ENCODE measurements around the gene MICA. TPM values are rescaled to one million over a fixed set of nuclear protein-coding genes. Genes with fewer than 3 reads are reported as not detected.

The MICA gene
- total RNA-seq = 28.6 and 29.3 TPM in 2 replicates

DNA sequence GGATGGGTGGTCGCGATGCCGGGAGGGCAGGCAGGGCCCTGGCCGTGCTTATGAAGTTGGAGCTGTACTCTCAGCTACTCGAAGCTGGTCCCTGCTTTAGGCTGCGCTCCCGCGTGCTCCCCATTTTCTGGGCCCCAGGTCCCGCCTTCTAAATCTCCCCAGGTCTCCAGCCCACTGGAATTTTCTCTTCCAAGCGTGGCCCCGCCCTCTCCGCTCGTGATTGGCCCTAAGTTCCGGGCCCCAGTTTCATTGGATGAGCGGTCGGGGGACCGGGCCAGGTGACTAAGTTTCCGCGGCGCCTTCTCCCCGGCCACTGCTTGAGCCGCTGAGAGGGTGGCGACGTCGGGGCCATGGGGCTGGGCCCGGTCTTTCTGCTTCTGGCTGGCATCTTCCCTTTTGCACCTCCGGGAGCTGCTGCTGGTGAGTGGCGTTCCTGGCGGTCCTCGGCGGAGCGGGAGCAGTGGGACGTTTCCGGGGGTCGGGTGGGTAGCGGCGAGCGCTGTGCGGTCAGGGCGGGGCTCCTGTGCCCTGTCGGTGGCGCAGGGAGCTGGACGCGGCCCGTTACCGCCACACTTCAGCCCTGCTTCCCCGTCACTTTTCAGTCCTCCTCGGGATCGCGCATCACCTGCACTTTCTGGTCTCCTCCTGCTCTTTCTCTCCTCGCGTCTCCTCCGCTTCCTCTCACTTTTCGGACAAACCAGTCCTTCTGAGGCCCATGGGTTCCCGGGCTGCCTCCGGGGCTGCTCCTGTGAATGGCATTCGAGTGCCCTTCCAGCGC lies at the start of gene MICA:
Gene MICA (plus strand): TSS at position 313 of the 778 bp plus-strand sequence. CDS start 38 bp downstream, at position 351.

DNA sequence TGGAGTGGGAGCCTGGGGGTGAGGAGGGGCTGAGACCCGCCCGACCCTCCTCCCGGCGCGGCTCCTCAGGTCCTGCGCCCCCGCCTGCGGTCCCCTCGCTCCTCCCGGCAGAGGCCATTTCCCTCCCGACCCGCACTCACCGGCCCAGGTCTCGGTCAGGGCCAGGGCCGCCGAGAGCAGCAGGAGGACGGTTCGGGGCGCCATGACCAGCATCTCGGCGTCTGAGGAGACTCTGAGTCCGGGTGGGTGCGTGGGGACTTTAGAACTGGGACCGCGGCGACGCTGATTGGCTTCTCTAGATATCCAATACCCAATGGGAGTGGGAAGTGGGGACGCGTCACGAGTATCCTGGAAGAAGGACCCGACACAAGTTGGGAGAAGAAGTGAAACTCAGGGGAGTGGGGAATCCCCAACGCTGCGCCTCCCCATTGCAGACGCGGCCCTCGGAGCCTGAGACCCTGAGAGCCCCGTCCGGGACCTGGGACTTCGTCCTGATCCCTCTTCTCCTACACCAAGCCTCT lies 46.4 kb upstream of the MICA start, which contains the start of gene HLA-B:
Gene HLA-B (minus strand): TSS at position 234 of the 521 bp plus-strand sequence. CDS start 21 bp downstream, at position 213.

Other genes with a start within 250 kb of the MICA start
- gene CCHCR1, start 245.8 kb upstream of the MICA start, total RNA-seq = 18.4 and 25.5 TPM in 2 replicates
- 17.0 and 20.8 TPM in 2 replicates for gene TCF19, start 245.0 kb upstream of the MICA start, total RNA-seq
- 0.60 and 3.5 TPM in 2 replicates for gene POU5F1, start 232.9 kb upstream of the MICA start, total RNA-seq
- gene HLA-C, start 131.5 kb upstream of the MICA start, total RNA-seq = 250 and 259 TPM in 2 replicates
- gene HLA-B, start 46.4 kb upstream of the MICA start, total RNA-seq = 8.4 and 10.9 TPM in 2 replicates
- 5.2 and 9.3 TPM in 2 replicates for gene MICB, start 94.5 kb downstream of the MICA start, total RNA-seq
- not detected in 2 replicates for gene MCCD1, start 125.4 kb downstream of the MICA start, total RNA-seq
- 291 and 399 TPM in 2 replicates for gene DDX39B, start 138.4 kb downstream of the MICA start, total RNA-seq
- gene ATP6V1G2, start 143.0 kb downstream of the MICA start, total RNA-seq = 0.19 and 0.28 TPM in 2 replicates
- 16.3 and 17.6 TPM in 2 replicates for gene NFKBIL1, start 144.0 kb downstream of the MICA start, total RNA-seq
- gene LTA, start 168.7 kb downstream of the MICA start, total RNA-seq = not detected in 2 replicates
- 0.23 and 0.28 TPM in 2 replicates for gene TNF, start 172.0 kb downstream of the MICA start, total RNA-seq
- gene LTB, start 178.8 kb downstream of the MICA start, total RNA-seq = 0.85 and 1.5 TPM in 2 replicates
- not detected in 2 replicates for gene LST1, start 182.7 kb downstream of the MICA start, total RNA-seq
- not detected in 2 replicates for gene NCR3, start 189.4 kb downstream of the MICA start, total RNA-seq
- not detected in 2 replicates for gene AIF1, start 211.6 kb downstream of the MICA start, total RNA-seq
- gene PRRC2A, start 217.1 kb downstream of the MICA start, total RNA-seq = 63.4 and 119 TPM in 2 replicates
- gene BAG6, start 249.1 kb downstream of the MICA start, total RNA-seq = 200 and 272 TPM in 2 replicates